ENCODE measurements around the gene CAPN9.

DNA sequence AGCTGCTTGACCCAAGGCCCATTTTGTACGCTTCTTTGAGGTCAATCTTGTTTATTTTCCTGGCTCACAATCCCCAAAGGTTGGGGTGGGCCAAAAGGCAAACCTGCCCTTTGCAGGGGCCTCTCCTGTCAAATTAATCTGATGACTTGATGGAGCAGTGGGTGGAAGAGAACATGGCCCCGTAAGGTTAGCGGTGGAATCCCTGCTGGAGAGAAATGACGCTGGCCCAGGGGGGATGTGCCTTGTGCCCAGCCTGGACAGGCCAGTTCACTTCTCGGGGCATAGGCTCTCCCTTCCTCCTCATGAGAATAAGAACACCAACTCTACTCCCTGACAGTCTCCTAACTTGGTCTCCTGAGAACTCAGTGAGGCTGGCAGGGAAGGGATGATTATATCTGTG, 80.6 kb downstream of the CAPN9 start:
- TF ChIP-seq POLR2A (IDR thresholded peaks at IDR 0.05) (no peak), EP300 (IDR thresholded peaks at IDR 0.05) (no peak), POLR2AphosphoS5 (IDR thresholded peaks at IDR 0.05) (no peak)
- TF ChIP-seq, protein P1, sequence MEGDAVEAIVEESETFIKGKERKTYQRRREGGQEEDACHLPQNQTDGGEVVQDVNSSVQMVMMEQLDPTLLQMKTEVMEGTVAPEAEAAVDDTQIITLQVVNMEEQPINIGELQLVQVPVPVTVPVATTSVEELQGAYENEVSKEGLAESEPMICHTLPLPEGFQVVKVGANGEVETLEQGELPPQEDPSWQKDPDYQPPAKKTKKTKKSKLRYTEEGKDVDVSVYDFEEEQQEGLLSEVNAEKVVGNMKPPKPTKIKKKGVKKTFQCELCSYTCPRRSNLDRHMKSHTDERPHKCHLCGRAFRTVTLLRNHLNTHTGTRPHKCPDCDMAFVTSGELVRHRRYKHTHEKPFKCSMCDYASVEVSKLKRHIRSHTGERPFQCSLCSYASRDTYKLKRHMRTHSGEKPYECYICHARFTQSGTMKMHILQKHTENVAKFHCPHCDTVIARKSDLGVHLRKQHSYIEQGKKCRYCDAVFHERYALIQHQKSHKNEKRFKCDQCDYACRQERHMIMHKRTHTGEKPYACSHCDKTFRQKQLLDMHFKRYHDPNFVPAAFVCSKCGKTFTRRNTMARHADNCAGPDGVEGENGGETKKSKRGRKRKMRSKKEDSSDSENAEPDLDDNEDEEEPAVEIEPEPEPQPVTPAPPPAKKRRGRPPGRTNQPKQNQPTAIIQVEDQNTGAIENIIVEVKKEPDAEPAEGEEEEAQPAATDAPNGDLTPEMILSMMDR (IDR thresholded peaks at IDR 0.05) = no peak
